ENCODE measurements around the gene VLDLR. TPM values are rescaled to one million over a fixed set of nuclear protein-coding genes. Genes with fewer than 3 reads are reported as not detected.

The VLDLR gene
- total and polyA plus RNA-seq, 2 of the 8 experiments (the other 6 are each of a cell fraction or from before 2014, with no cell fraction given) = 24.2 to 49.1 TPM

DNA sequence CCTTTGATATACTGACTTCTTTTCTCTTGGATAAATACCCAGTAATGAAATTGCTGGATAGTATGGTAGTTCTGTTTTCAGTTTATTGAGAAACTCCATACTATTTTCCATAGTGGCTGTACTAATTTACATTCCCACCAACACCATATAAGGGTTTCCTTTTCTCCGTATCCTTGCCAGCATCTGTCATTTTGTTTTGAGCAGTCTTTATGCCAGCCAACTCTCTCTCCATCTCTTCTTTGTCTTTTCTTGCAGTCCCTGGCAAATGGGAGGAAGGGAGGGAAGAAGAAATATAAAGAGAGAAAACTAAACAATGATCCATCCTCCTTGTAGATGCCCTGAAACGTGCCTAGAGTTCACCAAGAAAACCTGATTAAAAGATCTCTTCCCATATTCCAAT, 9.6 kb upstream of the VLDLR start (continued):
- TF ChIP-seq, protein P1, sequence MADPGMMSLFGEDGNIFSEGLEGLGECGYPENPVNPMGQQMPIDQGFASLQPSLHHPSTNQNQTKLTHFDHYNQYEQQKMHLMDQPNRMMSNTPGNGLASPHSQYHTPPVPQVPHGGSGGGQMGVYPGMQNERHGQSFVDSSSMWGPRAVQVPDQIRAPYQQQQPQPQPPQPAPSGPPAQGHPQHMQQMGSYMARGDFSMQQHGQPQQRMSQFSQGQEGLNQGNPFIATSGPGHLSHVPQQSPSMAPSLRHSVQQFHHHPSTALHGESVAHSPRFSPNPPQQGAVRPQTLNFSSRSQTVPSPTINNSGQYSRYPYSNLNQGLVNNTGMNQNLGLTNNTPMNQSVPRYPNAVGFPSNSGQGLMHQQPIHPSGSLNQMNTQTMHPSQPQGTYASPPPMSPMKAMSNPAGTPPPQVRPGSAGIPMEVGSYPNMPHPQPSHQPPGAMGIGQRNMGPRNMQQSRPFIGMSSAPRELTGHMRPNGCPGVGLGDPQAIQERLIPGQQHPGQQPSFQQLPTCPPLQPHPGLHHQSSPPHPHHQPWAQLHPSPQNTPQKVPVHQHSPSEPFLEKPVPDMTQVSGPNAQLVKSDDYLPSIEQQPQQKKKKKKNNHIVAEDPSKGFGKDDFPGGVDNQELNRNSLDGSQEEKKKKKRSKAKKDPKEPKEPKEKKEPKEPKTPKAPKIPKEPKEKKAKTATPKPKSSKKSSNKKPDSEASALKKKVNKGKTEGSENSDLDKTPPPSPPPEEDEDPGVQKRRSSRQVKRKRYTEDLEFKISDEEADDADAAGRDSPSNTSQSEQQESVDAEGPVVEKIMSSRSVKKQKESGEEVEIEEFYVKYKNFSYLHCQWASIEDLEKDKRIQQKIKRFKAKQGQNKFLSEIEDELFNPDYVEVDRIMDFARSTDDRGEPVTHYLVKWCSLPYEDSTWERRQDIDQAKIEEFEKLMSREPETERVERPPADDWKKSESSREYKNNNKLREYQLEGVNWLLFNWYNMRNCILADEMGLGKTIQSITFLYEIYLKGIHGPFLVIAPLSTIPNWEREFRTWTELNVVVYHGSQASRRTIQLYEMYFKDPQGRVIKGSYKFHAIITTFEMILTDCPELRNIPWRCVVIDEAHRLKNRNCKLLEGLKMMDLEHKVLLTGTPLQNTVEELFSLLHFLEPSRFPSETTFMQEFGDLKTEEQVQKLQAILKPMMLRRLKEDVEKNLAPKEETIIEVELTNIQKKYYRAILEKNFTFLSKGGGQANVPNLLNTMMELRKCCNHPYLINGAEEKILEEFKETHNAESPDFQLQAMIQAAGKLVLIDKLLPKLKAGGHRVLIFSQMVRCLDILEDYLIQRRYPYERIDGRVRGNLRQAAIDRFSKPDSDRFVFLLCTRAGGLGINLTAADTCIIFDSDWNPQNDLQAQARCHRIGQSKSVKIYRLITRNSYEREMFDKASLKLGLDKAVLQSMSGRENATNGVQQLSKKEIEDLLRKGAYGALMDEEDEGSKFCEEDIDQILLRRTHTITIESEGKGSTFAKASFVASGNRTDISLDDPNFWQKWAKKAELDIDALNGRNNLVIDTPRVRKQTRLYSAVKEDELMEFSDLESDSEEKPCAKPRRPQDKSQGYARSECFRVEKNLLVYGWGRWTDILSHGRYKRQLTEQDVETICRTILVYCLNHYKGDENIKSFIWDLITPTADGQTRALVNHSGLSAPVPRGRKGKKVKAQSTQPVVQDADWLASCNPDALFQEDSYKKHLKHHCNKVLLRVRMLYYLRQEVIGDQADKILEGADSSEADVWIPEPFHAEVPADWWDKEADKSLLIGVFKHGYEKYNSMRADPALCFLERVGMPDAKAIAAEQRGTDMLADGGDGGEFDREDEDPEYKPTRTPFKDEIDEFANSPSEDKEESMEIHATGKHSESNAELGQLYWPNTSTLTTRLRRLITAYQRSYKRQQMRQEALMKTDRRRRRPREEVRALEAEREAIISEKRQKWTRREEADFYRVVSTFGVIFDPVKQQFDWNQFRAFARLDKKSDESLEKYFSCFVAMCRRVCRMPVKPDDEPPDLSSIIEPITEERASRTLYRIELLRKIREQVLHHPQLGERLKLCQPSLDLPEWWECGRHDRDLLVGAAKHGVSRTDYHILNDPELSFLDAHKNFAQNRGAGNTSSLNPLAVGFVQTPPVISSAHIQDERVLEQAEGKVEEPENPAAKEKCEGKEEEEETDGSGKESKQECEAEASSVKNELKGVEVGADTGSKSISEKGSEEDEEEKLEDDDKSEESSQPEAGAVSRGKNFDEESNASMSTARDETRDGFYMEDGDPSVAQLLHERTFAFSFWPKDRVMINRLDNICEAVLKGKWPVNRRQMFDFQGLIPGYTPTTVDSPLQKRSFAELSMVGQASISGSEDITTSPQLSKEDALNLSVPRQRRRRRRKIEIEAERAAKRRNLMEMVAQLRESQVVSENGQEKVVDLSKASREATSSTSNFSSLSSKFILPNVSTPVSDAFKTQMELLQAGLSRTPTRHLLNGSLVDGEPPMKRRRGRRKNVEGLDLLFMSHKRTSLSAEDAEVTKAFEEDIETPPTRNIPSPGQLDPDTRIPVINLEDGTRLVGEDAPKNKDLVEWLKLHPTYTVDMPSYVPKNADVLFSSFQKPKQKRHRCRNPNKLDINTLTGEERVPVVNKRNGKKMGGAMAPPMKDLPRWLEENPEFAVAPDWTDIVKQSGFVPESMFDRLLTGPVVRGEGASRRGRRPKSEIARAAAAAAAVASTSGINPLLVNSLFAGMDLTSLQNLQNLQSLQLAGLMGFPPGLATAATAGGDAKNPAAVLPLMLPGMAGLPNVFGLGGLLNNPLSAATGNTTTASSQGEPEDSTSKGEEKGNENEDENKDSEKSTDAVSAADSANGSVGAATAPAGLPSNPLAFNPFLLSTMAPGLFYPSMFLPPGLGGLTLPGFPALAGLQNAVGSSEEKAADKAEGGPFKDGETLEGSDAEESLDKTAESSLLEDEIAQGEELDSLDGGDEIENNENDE (IDR thresholded peaks at IDR 0.05; ENCODE audit: insufficient replicate concordance, low read length) = no peak
- TF ChIP-seq SIN3A (conservative IDR thresholded peaks at IDR 0.05 in 1 of 2, IDR thresholded peaks at IDR 0.05 in 1 of 2; ENCODE audit: low read depth in 1 of 2, low read length in 2 of 2) (no peak), ASH2L (IDR thresholded peaks at IDR 0.05; ENCODE audit: low read length) (no peak)
